GM21576 (cell line): ENCODE data around the gene DHX34.
"Not testable (repeated sequence)": the region's sequence is repeated elsewhere in the genome, so short reads cannot be mapped to it uniquely, and the experiment has no call there.

Source experiments
- ATAC-seq: cut with Tn5 transposase; IDR thresholded peaks from one replicate; pipeline ENCODE4 v1.9.1; 2021; ENCODE audit warnings: mild to moderate bottlenecking, moderate library complexity; ENCODE audit not compliant: unreplicated experiment

Gene DHX34

GRCh38 chr19:47362321-47362720 lies 13.2 kb downstream of the DHX34 start:
- no peak for ATAC-seq

GRCh38 chr19:47363758-47364531 lies 14.8 kb downstream of the DHX34 start:
- ATAC-seq = no peak

- not testable (repeated sequence) for ATAC-seq
Measured at GRCh38 chr19:47365455-47365854, 16.3 kb downstream of the DHX34 start.

GRCh38 chr19:47370045-47370611 lies 21.0 kb downstream of the DHX34 start:
- no peak for ATAC-seq

- ATAC-seq = no peak
Measured at GRCh38 chr19:47371261-47371660, 22.1 kb downstream of the DHX34 start.

GRCh38 chr19:47372603-47373002 lies 23.5 kb downstream of the DHX34 start:
- no peak for ATAC-seq

- ATAC-seq = no peak
Measured at GRCh38 chr19:47373246-47374240, 24.4 kb downstream of the DHX34 start.

- ATAC-seq = no peak
Measured at GRCh38 chr19:47374876-47375693, 26.0 kb downstream of the DHX34 start.

- no peak for ATAC-seq
Measured at GRCh38 chr19:47375694-47376588, 26.8 kb downstream of the DHX34 start.

GRCh38 chr19:47376589-47377144 lies 27.6 kb downstream of the DHX34 start:
- no peak for ATAC-seq

GRCh38 chr19:47377208-47377701 lies 28.1 kb downstream of the DHX34 start:
- ATAC-seq = no peak

GRCh38 chr19:47377801-47378200 lies 28.7 kb downstream of the DHX34 start:
- ATAC-seq = no peak

GRCh38 chr19:47378246-47378645 lies 29.1 kb downstream of the DHX34 start:
- ATAC-seq = no peak

GRCh38 chr19:47379381-47379938 lies 30.3 kb downstream of the DHX34 start:
- ATAC-seq = no peak

GRCh38 chr19:47380559-47380958 lies 31.4 kb downstream of the DHX34 start:
- ATAC-seq = no peak

- no peak for ATAC-seq
Measured at GRCh38 chr19:47381121-47381520, 32.0 kb downstream of the DHX34 start.

GRCh38 chr19:47381653-47382279 lies 32.7 kb downstream of the DHX34 start:
- no peak for ATAC-seq

GRCh38 chr19:47383890-47384289 lies 34.8 kb downstream of the DHX34 start:
- not testable (repeated sequence) for ATAC-seq
